Type B pancreatic cell (in vitro differentiated cells): ENCODE measurements around the gene HAPLN2. TPM values are rescaled to one million over a fixed set of nuclear protein-coding genes. Genes with fewer than 3 reads are reported as not detected.
"Not testable (repeated sequence)": the region's sequence is repeated elsewhere in the genome, so short reads cannot be mapped to it uniquely, and the experiment has no call there.

Experiments used
- DNase-seq: peaks from one replicate; pipeline ENCODE4 v3.0.0; 2021; ENCODE audit warnings: mixed read lengths; ENCODE audit not compliant: unreplicated experiment; ENCODE audit errors: extremely low spot score
- H3K27ac Mint-ChIP-seq: 2 replicates; pipeline ENCODE4 v1.8.0; 2021; ENCODE audit warnings: mild to moderate bottlenecking, mixed read lengths
- H3K27me3 Mint-ChIP-seq: 2 replicates; pipeline ENCODE4 v1.8.0; 2021; ENCODE audit warnings: mixed read lengths
- H3K36me3 Mint-ChIP-seq: 2 replicates; pipeline ENCODE4 v1.8.0; 2021; ENCODE audit warnings: mixed read lengths
- H3K4me1 Mint-ChIP-seq: one replicate; pipeline ENCODE4 v1.8.0; 2021; ENCODE audit warnings: mixed read lengths; ENCODE audit not compliant: unreplicated experiment
- H3K4me3 Mint-ChIP-seq: 2 replicates; pipeline ENCODE4 v1.8.0; 2021; ENCODE audit warnings: mild to moderate bottlenecking, mixed read lengths
- H3K9me3 Mint-ChIP-seq: 2 replicates; pipeline ENCODE4 v1.8.0; 2021; ENCODE audit warnings: mixed read lengths
- CTCF ChIP-seq: fragments of 200-600 bp; sonication (generic); conservative IDR thresholded peaks from 2 replicates; pipeline ENCODE4 v1.5.0; 2021; ENCODE audit warnings: antibody characterized with exemption, mild to moderate bottlenecking
- total RNA-seq: library from RNA; stranded (reverse); gene quantifications from 2 replicates; pipeline ENCODE4 v1.2.1, GENCODE V29; 2021; ENCODE audit warnings: low replicate concordance

The HAPLN2 gene
- total RNA-seq, 1 donor from 2014 or later = not detected

- peaks cover 8% of the 10 kb centered on the region for H3K4me1 Mint-ChIP-seq
- peaks cover 79% of the 10 kb centered on the region for H3K27me3 Mint-ChIP-seq
- DNase-seq = no peak
- peak; percentile 88 for TF ChIP-seq CTCF
- H3K27ac Mint-ChIP-seq = no peak overlapping the region
- H3K9me3 Mint-ChIP-seq = no peaks in the 10 kb centered on the region
- H3K36me3 Mint-ChIP-seq = no peaks in the 10 kb centered on the region
- peak overlapping the region; percentile 86 for H3K4me3 Mint-ChIP-seq
These were observed 6.3 kb downstream of the HAPLN2 start for GRCh38 chr1:156625436-156626078.

- Mint-ChIP-seq H3K4me3 (peak overlapping the region; percentile 86), H3K36me3 (no peaks in the 10 kb centered on the region), H3K27ac (no peak overlapping the region), H3K27me3 (peaks cover 80% of the 10 kb centered on the region), H3K9me3 (no peaks in the 10 kb centered on the region), H3K4me1 (peaks cover 8% of the 10 kb centered on the region)
- TF ChIP-seq CTCF = peak; percentile 31
- DNase-seq = no peak
These were observed 6.8 kb downstream of the HAPLN2 start for GRCh38 chr1:156626079-156626438.

- H3K27ac Mint-ChIP-seq = no peak overlapping the region
- no peak for DNase-seq
- peaks cover 79% of the 10 kb centered on the region for H3K27me3 Mint-ChIP-seq
- no peak overlapping the region for H3K4me3 Mint-ChIP-seq
- peaks cover 8% of the 10 kb centered on the region for H3K4me1 Mint-ChIP-seq
- H3K36me3 Mint-ChIP-seq = no peaks in the 10 kb centered on the region
- TF ChIP-seq CTCF = peak; percentile 80
- H3K9me3 Mint-ChIP-seq = no peaks in the 10 kb centered on the region
These were observed 8.2 kb downstream of the HAPLN2 start for GRCh38 chr1:156627313-156627880.

GRCh38 chr1:156629823-156630449, 10.7 kb downstream of the HAPLN2 start:
- Mint-ChIP-seq H3K9me3 (no peaks in the 10 kb centered on the region), H3K27ac (no peak overlapping the region), H3K36me3 (no peaks in the 10 kb centered on the region), H3K27me3 (peaks cover 88% of the 10 kb centered on the region), H3K4me1 (peaks cover 8% of the 10 kb centered on the region), H3K4me3 (no peak overlapping the region)
- no peak for DNase-seq
- no peak for TF ChIP-seq CTCF

GRCh38 chr1:156631152-156631551, 11.9 kb downstream of the HAPLN2 start:
- DNase-seq, H3K36me3 Mint-ChIP-seq, H3K4me1 Mint-ChIP-seq, H3K4me3 Mint-ChIP-seq, H3K9me3 Mint-ChIP-seq, H3K27ac Mint-ChIP-seq: not testable (repeated sequence)
- peaks cover 87% of the 10 kb centered on the region for H3K27me3 Mint-ChIP-seq

- no peak for DNase-seq
- Mint-ChIP-seq H3K27ac (no peak overlapping the region), H3K4me1 (no peaks in the 10 kb centered on the region), H3K36me3 (no peaks in the 10 kb centered on the region), H3K27me3 (peaks cover 85% of the 10 kb centered on the region), H3K9me3 (no peaks in the 10 kb centered on the region), H3K4me3 (no peak overlapping the region)
- TF ChIP-seq CTCF = no peak
These were observed 13.1 kb downstream of the HAPLN2 start for GRCh38 chr1:156632355-156632754.
